ENCODE measurements around the gene ZBTB20. TPM values are rescaled to one million over a fixed set of nuclear protein-coding genes. Genes with fewer than 3 reads are reported as not detected.

Gene ZBTB20
- total and polyA plus RNA-seq, 2 of the 4 experiments (the other 2 are of a cell fraction): 0.75 to 14.7 TPM

DNA sequence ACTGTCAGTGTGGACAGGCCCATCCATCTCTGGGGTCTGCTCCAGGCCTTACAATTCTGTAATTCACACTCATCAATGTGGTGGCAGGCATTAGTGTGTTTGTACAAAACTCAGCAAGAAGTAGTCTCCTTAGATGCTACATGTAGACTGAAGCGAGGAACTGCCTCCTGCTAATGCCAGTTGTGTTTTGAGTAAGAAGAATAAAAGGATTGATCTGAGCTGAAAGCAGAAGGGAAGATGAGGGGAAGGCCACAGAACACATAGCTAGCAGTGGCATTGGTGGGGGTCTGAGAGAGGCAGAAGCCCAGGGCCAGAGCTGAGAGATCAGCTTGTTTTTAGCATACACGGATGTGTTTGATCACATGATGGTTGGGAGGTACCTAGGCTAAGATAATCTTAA is 709.2 kb downstream of the ZBTB20 start:
- H3K9me3 ChIP-seq (ENCODE audit: control insufficient read depth, insufficient read depth, low read length): no peaks in the 10 kb centered on the region
- H2BK5ac ChIP-seq (ENCODE audit: low read depth, low read length, poor library complexity, severe bottlenecking): no peak overlapping the region
- H3K14ac ChIP-seq (replicated peaks; ENCODE audit: low read depth, low read length): no peak overlapping the region
- intact Hi-C loops (cut with micrococcal nuclease): no loop called here
- dilution Hi-C loops (cut with HindIII; ENCODE audit: low sequenced_read_pairs, unreplicated experiment): no loop called here
- peaks cover 7% of the 10 kb centered on the region for H3K4me1 ChIP-seq (ENCODE audit: control insufficient read depth, insufficient read depth, low read length)
- no peaks in the 10 kb centered on the region for H3K36me3 ChIP-seq (ENCODE audit: control insufficient read depth, insufficient read depth, low read length)
- CTCF ChIA-PET: no interaction called here
- no peak overlapping the region for H2AK5ac ChIP-seq (ENCODE audit: low read depth, low read length)
- no peak overlapping the region for H3K4me3 ChIP-seq (ENCODE audit: insufficient read depth, low read depth, low read length)
- H3K4ac ChIP-seq (ENCODE audit: low read depth, low read length): no peak overlapping the region
- H2AK9ac ChIP-seq (replicated peaks; ENCODE audit: low read depth, low read length, poor library complexity): no peak overlapping the region
- ATAC-seq (ENCODE audit: low read depth) (no peak), DNase-seq (no peak)
- H3K27ac ChIP-seq (ENCODE audit: insufficient read depth, low read length): no peak overlapping the region
- POLR2A ChIA-PET (ENCODE audit: unreplicated experiment): no interaction called here
- no peak overlapping the region for H2BK120ac ChIP-seq (ENCODE audit: low read depth, low read length)
- H2BK20ac ChIP-seq (ENCODE audit: low read depth, low read length): no peak overlapping the region; the same call in 1 of the 2 replicates
- H3K27me3 ChIP-seq (ENCODE audit: control insufficient read depth, insufficient read depth, low read length): no peaks in the 10 kb centered on the region
- H4K20me1 ChIP-seq (ENCODE audit: insufficient read depth, low read length): peaks cover 7% of the 10 kb centered on the region; the same call in 1 of the 2 replicates
- H4K5ac ChIP-seq (ENCODE audit: low read depth, low read length): no peak overlapping the region; the same call in 1 of the 2 replicates
- H3K18ac ChIP-seq (ENCODE audit: low read depth, low read length): no peak overlapping the region
- no peak overlapping the region for H4K91ac ChIP-seq (ENCODE audit: insufficient read depth, low read depth, low read length)
- H3K9me1 ChIP-seq (ENCODE audit: insufficient read depth, low read length): peaks cover 10% of the 10 kb centered on the region
- H3K9ac ChIP-seq (ENCODE audit: low read depth, low read length): no peak overlapping the region
- in situ Hi-C loops (cut with MboI; ENCODE audit: low sequenced_read_pairs): no loop called here
- no TSS peak for BruUV-seq (replicated peaks)
- no peak overlapping the region for H3K56ac ChIP-seq (ENCODE audit: extremely low read depth, insufficient read depth, low read length)
- H2BK15ac ChIP-seq (ENCODE audit: low read depth, low read length): no peak overlapping the region
- WGBS, 2 experiments (ENCODE audit: extremely low coverage in 2 of 2, insufficient read length in 1 of 2): 100% methylated on average over 1 of the region's 2 CpGs; no CpG with 5 or more reads in 1 of the 2 experiments
- H3K79me1 ChIP-seq (ENCODE audit: low read depth in 1 of 2, low read length in 2 of 2): peaks cover 21 to 44% of the 10 kb centered on the region in 2 experiments; a peak in 3 of 4 replicates
- H3K4me2 ChIP-seq (ENCODE audit: low read depth, low read length): no peak overlapping the region
- no peak overlapping the region for H2AFZ ChIP-seq (replicated peaks; ENCODE audit: low read length, poor library complexity)
- H4K8ac ChIP-seq (ENCODE audit: low read depth in 2 of 2, low read length in 2 of 2): no peak overlapping the region
- H3K23ac ChIP-seq (ENCODE audit: low read depth, low read length): no peak overlapping the region
- TF ChIP-seq NFE2L2 (IDR thresholded peaks at IDR 0.05; ENCODE audit: low read depth, low read length) (no peak), CEBPB (IDR thresholded peaks at IDR 0.05; ENCODE audit: low read depth, low read length) (no peak), BHLHE40 (IDR thresholded peaks at IDR 0.05; ENCODE audit: low read depth, low read length) (no peak), CHD1 (IDR thresholded peaks at IDR 0.05; ENCODE audit: low read depth, low read length) (no peak)
- TF ChIP-seq, protein P1, sequence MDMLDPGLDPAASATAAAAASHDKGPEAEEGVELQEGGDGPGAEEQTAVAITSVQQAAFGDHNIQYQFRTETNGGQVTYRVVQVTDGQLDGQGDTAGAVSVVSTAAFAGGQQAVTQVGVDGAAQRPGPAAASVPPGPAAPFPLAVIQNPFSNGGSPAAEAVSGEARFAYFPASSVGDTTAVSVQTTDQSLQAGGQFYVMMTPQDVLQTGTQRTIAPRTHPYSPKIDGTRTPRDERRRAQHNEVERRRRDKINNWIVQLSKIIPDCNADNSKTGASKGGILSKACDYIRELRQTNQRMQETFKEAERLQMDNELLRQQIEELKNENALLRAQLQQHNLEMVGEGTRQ (IDR thresholded peaks at IDR 0.05; ENCODE audit: low read depth, low read length): no peak

All from IMR-90 (cell line).